Kasumi-1 (cell line): ENCODE data around the gene AFDN.

Experiments
- DNase-seq, 2 experiments: peaks; one replicate each; lab custom pipeline; 2025; lab: John Stamatoyannopoulos, UW

Gene AFDN

GRCh38 chr6:167842457-167842856 lies 15.7 kb downstream of the AFDN start:
- no peak for DNase-seq

GRCh38 chr6:167843023-167843422 lies 16.3 kb downstream of the AFDN start:
- DNase-seq = no peak

GRCh38 chr6:167845856-167846255 lies 19.1 kb downstream of the AFDN start:
- DNase-seq = no peak

DNA sequence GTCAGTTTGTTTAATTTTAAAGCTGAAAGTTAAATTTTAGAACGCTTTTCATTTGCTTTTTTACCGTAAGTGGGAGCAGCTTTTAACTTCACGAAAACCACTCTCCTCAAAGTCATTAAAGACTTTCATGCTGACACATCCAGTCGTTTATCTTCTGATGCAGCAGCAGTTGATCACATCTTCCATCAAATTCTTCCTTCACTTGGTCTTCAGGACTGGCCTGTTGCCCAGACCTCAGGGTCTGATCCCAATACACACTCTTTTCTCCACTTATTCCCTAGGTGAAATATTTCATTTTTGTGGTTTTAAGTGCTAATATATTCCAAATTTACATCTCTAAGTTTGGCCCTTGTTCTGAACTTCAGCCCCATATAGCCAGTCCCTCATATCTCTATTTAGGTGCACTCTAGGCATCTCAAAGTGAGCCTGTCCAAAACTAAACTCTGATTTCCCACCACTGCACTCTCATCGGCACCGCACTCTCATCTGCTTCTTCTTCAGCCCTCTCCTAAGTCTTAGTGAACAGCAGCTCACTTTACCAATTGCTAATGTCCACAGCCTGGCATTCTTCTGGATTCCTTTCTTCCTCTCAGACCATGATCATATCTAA lies 20.4 kb downstream of the AFDN start:
- DNase-seq = no peak

- no peak for DNase-seq
Measured at GRCh38 chr6:167847936-167848335, 21.2 kb downstream of the AFDN start.

DNA sequence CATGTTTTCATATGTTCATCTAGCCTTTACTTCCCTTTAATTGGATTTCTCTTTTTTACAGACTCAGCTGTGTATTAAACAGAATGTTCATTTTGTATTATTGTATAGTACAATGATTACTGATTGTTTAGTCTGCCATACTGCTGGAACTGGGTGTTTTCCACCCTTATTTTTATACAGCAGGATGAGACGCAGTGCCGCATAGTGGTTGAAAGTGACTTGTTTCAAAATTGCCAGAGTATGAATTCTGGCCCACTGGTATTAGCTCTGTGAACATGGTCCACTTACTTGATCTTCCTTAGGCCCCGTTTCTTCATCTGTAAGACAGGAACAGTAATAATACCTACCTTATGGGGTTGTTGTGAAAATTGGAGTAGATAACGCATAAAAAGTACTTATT lies 22.1 kb downstream of the AFDN start:
- no peak for DNase-seq

DNA sequence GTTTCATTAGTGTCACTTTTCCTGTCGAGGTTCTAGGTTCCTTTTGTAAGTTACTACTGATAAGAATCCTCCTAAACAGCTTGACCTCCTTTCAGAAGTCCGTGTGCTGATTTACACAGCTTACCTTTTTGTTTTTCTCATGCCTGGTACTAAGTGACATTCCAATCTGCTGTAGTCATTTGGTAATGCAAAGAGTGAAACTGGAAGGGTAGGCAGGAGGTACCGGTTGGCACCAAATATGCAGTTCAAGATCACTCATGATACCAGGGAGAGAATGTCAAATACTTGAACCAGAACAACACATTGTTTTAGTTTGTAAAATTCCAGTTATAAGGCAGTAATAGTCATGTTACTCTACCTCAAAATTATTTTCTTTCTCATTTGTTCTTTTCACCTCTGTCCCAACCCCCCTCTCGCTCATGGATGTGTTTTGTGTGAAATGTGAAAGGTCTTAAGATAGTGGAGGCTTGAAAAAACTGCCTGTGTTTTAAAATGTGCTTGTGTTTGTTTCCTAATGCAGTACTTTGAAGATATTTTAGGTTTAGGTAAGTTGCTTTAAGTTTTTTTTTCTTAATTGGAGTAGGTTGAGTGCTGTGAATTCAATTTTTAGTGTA lies 23.2 kb downstream of the AFDN start:
- DNase-seq = no peak

GRCh38 chr6:167850782-167851181 lies 24.1 kb downstream of the AFDN start:
- DNase-seq = no peak

DNA sequence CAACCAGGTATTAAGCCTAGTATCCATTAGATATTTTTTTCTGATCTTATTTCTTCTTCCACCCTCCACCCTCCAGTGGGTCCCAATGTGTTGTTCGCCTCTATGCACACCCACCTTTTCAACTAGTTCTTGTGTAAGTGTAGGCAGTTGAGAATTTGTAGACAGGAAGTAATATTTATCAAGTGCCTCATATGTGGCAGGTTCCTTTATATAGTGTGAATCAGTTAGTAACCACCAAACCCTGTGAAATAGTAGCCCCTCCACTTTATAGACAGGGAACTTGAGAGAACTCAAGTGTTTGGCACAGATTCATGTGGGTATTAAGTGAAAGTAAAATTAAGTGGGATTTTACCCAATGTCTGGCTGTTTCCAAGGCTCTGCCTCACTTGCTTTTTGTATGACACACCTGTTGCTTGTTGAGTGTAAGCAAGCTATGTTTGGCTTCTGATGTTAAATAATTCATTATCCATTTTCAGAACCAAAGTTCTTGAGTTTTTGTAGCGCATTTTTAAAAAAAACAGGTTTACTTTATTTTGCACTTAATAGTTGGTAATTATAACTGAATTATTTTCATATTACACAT lies 24.8 kb downstream of the AFDN start:
- DNase-seq = no peak

GRCh38 chr6:167855825-167856425 lies 29.2 kb downstream of the AFDN start:
- DNase-seq = no peak

- no peak for DNase-seq
Measured at GRCh38 chr6:167856474-167856873, 29.8 kb downstream of the AFDN start.

- no peak for DNase-seq
Measured at GRCh38 chr6:167856999-167857660, 30.4 kb downstream of the AFDN start.

DNA sequence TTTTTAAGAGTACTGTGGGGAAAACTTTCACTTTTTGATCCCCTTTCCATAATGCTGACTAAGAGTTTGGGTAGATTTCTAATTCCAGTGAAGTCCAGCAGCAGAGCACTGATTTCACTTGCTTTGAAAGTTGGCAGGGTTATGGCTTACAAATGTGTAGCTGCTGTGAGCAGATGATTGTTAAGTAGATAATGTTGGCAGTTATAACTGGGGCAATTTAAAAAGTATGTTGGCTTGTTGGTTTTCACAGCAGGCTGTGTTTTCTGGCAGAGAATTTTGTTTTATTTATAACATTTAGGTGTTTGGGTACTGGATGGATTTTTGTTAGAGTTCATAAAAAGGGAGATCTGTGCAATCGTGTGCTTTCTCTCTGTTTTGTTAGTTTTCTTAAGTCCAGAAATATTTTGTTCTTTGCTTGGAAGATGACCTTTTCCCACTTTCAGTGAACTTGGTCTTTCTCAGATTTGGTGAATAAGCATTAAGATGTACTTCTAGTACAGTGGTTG lies 31.4 kb downstream of the AFDN start:
- no peak for DNase-seq

DNA sequence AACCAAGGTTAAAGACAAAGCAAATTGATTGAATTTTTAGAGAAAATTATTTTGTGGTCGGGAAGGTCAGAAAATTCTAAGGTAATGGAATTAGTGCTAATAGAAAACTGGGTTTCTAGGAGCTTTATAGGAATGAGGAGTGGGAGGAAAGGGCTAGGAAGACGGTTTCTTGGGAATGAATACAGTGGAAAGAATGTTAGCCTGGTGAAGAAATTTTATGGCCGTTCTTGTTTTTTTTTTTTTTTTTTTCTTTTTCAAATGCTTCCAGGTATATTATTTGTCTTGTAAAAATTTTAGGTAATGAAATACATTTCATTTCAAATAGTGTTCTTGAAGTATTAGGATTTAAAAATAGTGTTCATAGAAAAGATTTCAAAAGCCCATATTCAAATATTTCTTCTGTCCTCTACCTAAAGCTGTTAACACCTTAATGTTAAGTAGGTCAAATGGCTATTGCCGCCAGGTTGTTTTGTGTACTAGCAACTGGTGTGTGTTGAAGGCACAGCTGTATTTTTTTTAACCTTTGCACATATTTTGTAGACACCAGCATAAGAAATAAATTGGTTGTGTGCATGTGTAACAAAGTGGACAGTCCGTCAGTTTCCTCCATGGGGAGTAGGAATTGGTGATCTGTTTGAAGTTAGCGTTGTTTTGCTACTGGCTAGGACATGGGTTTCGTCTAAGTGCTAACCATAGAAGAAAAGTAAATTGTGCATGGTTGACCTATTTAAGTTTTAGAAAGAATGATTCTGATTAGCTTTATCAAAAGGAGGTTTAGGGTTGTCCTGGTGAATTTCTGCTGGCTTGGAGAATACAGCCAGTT lies 32.3 kb downstream of the AFDN start:
- DNase-seq = no peak

- no peak for DNase-seq
Measured at GRCh38 chr6:167860550-167861226, 34.0 kb downstream of the AFDN start.

- DNase-seq = no peak
Measured at GRCh38 chr6:167861424-167861823, 34.7 kb downstream of the AFDN start.

GRCh38 chr6:167863897-167864296 lies 37.2 kb downstream of the AFDN start:
- no peak for DNase-seq

DNA sequence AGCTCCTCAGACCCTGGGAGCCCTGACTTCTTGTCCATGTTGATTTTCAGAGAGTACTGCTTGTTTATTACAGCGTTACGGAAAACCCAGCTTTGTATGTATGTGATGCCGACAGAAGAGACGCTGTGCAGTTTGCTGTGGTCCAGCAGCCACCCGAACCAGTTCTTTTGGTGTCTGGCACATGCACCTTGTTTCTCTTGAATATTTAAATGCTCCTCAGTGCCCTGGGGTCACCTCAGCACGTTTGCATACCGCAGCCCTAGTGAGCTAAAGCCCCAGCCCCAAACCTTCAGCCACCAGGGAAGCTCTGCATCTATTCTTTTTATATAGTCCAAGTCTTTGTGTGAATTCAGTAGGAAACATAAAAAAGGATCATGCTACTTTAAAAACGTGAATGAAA lies 39.9 kb downstream of the AFDN start:
- DNase-seq = no peak

GRCh38 chr6:167870321-167870720 lies 43.6 kb downstream of the AFDN start:
- no peak for DNase-seq

DNA sequence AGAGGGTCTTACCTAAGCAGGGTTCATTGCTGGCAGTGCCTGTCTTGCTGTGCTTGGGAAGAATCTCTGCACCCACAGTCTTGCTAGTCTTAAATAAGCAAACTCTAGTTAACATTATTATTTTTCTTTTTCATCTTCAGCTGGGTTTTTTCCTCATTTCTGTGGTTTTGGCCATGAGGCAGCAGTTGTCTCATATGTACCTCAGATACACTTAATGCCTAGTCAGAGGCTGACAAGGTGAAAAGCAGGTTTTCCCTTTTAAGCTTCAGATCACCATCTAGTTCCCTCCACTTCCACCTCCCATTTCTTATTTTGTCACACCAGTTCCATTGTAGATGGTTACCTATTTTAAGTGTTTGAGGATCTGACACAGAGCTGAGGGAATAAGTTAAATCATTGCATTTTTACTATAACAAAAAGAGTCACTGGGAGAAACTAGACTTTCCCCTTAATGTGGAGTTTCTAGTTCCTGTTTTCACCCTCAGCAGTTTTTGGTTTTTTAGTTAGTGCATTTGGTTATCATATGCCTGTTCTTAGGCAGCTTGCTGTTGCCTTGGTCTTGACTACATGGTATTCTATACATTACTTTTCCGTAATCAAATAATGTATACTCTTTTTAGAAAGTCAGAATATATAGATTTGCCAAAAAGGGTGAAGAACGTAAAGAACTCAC lies 46.0 kb downstream of the AFDN start:
- DNase-seq = no peak
